HT1080 (cell line): ENCODE data around the gene MIS18A. TPM values are rescaled to one million over a fixed set of nuclear protein-coding genes. Genes with fewer than 3 reads are reported as not detected.
"Not testable (repeated sequence)": the region's sequence is repeated elsewhere in the genome, so short reads cannot be mapped to it uniquely, and the experiment has no call there.

Experiments
- DNase-seq: peaks from one replicate; pipeline ENCODE4 v3.0.0-alpha.2; 2015; ENCODE audit warnings: low read depth
- total RNA-seq: library from RNA; depleted of rRNA; stranded (reverse); fragments of >200 nt; shearing (Covaris generic); gene quantifications from 2 replicates; pipeline ENCODE4 v1.2.3, GENCODE V29; 2014

The MIS18A gene
- total RNA-seq, 1 experiment from 2014 or later: 33.7 TPM

DNA sequence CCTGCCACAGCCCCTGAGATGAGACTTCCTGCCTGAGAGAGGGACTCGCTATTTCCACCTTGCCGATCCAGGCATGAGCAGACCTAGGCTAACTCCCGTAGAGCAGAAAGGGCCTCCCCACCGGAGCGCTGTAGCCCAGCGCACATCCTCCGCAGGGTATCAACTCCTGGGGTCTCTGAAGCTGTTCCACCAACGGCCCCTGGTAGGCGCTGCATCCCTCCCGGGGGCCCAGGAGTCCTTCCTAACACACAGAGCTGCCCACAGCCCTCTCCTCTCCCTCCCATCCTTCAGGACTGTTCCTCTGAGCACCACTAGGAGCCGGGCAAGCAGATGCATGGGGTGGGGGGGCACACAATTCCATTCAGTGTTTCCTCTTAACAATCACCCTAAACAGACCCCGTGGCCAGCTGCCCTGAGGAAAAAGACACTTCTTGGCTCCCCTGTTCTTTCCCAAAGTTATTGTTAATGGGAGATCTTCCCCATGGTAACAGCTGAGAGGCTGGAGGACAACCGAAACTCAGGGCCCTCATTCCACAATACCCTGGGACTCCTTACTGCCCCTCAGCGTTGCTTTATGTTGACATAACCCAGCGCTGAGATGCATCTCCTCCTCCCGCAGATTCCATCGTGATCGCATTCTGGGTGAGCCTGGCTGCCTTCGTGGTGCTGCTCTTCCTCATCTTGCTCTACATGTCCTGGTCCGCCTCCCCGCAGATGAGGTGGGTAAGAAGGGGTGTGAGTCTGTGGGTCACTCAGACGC, 27.4 kb upstream of the MIS18A start:
- DNase-seq: no peak

DNA sequence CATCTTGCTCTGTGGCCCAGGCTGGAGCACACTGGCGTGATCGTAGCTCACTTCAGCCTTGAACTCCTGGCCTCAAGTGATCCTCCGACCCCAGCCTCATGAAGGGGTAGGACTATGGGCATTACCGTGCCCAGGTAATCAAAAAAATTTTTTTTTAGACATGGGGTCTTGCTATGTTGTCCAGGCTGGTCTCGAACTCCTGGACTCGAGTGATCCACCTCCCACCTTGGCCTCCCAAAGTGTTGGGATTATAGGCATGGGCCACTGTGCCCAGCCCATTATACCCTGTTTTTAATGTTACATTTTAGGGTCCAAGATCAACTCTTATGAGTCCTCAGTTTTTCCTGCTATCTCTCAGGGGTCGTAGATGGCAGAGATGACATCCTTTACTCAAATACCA, 26.1 kb upstream of the MIS18A start:
- DNase-seq: no peak

DNA sequence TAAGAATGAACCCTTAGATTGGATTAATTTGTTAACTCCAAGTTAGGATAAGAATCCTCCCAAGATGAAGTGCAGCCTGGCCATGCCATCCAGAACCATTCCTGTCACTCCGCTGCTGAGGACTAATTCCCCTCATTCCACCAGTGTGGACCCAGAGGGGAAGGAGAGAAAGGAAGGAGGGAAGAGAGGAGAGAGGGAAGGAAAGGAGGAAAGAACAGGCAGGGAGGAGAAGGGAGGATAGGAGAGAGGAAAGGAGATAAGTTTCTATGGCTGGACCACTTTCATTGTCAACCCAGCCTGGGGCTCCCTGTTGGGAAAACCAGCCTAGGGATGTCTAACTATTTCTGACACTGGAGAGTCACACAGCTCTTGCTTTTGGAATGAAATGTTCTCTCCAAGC, 24.5 kb upstream of the MIS18A start:
- no peak for DNase-seq

DNA sequence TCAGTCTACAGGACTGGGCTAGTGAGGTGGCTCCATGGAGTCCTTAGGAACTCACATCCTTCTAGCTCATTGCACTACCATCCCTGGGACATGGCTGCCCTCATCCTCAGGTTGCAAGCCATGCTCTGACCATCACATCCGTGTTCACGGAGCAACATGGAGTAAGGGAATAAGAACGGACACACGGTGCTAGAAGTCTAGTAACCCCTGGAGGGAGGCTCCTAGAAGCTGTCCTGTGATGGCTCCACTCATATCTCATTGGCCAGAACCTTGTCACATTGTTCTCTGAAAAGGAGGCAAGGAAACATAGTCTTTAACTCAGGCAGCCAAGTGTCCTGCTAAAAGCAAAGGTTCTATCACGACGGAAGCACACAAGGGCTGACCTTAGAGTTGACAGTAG, 23.7 kb upstream of the MIS18A start:
- DNase-seq: no peak

DNA sequence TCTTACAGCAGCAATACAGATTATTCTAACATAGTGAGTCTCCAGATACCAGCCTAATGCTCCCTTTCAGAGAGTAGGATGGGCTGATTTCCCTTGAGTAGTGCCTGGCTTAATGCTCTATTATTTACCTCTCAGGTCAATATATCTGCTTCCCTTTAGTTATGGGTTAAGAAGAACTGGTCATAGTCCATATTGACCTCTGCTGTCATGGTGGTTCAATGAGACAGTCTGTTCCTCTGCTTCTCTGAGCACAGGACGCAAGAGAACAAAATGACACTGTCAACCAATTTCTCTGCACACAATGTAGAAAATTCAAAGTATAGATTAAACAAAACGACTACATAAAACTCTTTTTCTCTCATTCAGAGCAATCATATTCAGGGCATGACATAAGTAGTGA, 22.7 kb upstream of the MIS18A start:
- DNase-seq: no peak

DNA sequence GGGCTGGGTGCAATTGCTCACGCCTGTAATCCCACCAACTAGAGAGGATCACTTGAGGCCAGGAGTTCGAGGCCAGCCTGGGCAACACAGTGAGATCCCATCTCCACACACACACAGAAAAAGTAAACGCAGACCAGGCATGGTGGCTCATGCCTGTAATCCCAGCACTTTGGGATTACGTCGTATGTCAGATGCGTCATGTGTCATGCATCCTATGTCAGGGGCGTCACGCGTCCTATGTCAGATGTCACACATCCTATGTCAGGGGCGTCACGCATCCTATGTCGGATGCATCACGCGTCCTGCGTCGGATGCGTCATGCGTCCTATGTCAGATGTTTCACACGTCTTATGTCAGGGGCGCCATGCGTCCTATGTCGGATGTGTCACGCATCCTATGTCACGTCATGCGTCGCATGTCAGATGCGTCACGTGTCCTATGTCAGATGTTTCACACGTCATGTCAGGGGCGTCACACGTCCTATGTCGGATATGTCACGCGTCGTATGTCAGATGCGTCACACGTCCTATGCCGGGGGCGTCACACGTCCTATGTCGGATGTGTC, 21.4 kb upstream of the MIS18A start:
- DNase-seq: no peak

DNA sequence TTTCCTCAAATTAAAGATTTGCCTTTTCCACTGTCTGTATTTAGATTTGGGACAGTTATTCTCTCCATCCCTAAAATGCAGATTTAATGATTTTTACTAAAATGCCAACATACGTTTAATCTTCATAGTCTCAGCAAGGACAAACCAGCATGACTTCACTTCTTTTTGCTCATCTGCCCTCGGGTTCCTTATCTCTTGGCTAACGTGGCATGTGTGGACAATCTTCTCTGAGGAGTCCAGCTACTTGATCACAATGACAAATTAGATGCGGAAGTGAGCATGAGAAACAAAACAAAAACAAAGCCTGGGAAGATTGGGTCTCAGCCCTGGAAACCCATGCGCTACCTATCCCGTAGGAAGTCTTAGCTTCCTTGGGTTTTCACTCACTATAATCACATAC, 20.8 kb upstream of the MIS18A start:
- DNase-seq: no peak

DNA sequence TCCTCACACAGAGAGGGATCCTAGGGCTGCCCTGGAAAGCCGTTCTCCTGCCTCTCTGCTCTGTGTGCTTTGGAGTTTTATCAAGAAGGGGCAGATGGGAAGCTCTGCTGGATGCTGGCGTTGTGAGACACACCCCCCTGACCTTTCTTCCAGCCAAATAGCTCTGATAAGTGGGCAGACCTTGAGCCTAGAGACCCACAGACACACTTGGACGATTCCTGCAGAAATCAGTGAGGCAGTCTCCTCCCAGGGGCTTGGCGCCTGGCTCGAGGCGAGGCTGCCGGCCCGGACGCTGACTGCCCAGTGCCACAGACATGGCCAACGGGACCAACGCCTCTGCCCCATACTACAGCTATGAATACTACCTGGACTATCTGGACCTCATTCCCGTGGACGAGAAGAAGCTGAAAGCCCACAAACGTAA, 19.8 kb upstream of the MIS18A start, which contains the start of gene MRAP:
MRAP (plus strand) TSS at position 198 of the 424 bp plus-strand sequence; CDS start at position 315, 117 bp downstream.
- DNase-seq: no peak

DNA sequence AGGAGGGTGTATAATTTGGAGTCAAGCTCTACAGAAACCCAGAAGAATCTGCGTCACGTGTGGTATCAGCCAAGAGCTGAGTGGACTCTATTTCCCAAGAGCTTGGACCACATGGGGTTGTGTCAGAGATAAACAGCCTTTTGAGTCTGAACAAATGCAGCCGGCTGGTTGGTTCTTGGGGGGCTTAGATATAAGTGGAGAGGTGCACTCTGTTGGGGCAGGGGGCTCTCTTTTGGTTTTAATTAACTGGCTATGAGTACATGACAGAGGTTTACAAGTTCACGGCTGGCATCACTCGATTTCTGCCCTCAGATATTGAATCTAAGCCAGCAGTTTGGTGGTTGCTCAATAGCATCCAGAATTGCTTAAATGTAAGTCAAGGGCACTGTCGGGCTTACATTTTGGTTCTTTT, 19.3 kb upstream of the MIS18A start:
- no peak for DNase-seq

DNA sequence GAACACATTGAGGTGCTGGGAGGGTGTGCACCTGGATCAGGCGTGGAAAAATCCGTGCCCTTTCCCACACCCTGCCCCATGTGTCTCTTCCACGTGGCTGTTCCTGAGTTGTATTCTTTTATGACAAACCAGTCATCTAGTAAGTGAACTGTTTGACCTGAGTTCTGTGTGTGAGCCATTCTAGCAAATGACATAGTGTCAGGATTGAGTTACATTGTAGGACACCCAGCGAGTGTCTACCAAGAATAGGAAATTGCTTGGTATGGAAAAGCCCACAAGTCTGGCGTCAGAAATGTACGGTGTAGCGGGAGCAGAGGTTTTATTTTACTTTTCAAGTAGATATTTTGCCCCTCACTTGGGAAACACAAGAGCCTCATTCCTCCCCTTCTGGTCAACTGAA, 18.6 kb upstream of the MIS18A start:
- no peak for DNase-seq

DNA sequence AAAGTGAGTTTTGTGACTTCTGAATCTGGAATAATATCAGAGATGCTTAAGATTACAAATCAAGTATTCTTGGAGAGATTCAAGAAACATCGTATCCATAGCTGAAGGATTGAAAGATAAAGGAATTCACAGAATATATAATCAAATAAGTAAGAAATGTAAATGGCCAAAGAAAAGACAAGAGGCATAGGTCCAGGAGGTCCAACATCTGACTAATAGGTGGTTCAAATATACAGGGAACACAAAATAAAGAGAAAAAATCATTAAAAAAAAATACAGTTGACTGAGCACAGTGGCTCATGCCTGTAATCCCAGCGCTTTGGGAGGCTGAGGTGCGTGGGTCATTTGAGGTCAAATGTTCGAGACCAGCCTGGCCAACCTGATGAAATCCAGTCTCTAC, 6.6 kb upstream of the MIS18A start:
- no peak for DNase-seq

DNA sequence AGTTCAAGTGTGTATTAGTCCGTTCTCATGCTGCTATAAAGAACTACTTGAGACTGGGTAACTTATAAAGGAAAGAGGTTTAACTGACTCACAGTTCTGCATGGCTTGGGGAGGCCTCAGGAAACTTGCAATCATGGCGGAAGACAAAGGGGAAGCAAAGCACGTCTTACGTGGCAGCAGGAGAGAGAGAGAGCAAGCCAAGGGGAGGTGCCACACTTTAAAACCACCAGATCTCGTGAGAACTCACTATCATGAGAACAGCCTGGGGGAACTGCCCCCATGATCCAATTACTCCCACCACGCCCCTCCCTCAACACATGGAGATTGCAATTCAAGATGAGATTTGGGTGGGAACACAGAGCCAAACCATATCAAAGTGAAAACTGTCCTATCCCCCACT, 4.1 kb upstream of the MIS18A start:
- no peak for DNase-seq

DNA sequence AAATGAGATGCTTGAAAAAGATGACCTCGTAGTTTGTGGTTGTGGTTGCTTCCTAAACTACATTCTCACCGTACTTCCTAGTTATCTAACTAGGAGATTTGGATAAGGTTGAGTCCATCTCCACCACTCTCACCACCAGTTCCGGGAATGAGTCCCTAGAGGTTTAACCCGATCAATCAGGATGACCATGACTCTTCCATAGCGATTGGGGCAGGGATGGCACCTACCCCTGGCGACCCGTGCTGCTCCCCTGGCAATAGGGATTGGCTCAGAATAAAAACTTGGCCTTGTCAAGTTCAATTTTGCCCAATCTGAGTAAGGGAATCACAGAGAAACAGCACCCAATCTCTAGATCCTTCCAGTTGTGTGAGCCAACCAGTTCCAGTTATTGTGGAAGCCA, 2.7 kb upstream of the MIS18A start:
- no peak for DNase-seq

DNA sequence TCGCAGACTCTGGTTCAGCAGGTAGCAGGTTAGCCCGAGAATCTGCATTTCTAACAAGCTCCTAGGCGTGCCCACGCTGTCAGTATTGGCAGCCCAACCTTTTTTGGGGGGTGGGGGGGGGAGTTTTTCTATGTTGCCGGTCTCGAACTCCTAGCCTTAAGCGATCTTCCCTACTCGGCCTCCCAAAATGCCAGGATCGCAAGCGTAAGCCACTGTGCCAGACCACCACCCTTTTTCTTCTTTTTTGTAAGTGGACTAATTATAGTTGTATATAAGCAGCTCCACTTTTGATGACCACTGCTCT, 480 bp upstream of the MIS18A start:
- no peak for DNase-seq

DNA sequence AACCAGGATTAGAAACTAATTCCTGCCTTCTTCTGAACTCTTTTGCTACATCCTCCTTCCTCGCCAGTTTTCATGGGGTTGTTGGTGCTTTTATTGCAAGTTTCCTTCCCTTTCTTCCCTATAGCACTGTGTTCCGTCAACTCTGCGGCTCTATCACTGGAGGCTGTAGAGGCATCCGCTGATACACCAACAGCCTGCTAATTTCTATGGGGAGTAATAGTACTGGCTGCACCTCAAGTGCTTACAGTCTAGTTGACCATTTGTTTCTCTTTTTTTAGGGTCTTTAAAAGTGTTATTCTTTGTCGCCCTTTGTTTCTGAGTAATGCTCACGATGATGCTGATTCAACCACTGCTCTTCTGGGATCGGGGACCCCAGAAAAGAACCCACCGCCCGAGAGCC, 746 bp downstream of the MIS18A start:
- no peak for DNase-seq

DNA sequence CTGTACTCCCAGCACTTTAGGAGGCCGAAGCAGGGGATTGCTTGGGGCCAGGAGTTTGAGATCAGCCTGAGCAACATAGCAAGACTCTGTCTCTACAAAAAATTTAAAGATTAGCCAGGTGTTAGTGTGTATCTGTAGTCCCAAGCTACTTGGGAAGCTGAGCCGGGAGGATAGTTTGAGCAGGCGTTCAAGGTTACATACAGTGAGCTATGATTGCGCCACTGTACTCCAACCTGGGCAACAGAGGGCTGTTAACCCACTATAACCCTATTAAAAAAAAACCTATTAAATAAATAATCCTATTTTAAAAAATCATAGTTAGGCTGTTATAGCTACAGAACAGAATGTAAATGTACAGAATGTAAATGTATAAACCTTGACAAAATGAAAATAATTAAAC, 2.2 kb downstream of the MIS18A start:
- DNase-seq: no peak

DNA sequence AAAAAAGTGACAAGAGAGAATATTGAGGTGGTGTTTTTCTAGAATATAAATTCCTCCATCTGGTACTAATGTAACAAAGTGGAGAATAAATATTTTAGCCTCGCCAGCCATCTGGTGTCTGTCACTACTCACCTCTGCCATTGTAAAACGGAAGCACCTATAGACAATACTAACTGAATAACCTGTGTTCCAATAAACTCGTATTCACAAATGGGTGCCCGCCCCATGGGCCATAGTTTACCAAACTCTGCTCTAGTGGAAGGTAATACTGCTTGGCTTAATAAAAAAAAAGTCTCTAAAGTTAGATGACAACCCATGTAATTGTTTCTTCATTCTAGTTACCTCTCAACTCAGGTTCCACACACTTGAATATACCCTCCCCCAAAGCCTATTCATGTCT, 8.1 kb downstream of the MIS18A start:
- no peak for DNase-seq

DNA sequence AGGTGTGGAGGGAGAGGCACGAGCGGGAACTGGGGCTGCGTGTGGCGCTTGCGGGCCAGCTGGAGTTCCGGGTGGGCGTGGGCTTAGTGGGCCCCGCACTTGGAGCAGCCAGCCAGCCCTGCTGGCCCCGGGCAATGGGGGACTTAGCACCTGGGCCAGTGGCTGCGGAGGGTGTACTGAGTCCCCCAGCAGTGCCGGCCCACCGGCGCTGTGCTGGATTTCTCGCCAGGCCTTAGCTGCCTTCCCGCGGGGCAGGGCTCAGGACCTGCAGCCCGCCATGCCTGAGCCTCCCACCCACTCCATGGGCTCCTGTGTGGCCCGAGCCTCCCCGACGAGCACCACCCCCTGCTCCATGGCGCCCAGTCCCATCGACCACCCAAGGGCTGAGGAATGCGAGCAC, 13.5 kb downstream of the MIS18A start:
- not testable (repeated sequence) for DNase-seq

DNA sequence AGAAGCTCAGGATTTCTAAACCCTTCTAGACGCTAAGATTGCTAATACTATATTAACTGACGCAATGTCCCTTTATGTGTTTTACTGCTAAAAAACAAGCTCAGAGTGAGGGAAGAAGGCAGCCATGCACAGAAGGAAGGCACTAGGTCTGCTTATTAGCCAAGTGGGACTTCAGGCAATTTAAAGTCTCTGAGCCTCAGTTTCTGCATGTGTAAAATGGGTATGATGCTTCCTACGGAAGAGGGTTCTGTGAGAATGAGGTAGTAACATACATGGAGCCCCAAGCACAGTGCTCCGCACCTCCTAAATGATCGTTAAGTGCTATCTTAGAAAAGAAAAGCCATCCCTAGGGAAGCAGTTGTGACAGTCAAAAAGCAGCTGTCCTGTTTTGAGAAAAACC, 16.9 kb downstream of the MIS18A start:
- no peak for DNase-seq

DNA sequence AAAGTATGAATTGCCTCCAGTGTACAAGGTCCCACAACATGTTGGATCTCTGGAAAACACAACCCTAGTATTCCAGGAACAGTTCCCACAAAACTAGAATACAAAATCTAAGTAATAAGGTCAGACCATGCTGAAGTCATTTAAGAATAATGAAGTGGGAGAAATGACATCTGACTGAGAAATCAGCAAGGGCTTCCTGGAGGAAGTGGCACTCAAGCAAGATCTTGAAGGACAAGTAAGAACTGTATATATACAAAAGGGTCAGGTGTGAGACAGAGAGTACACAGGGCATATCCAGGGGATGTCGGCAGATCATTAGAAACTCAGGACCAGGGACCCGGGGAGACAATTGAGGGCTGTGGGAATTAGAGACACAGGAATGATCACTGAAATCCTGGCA, 18.7 kb downstream of the MIS18A start:
- no peak for DNase-seq

DNA sequence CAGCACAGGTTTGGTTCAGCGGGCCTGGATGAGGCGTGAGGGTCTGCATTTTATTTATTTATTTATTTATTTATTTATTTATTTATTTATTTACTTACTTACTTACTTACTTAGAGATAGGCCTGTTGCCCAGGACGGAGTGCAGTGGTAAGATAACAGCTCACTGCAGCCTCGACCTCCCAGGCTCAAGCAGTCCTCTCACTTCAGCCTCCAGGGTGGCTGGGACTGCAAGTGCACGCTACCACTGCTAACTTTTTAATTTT, 20.1 kb downstream of the MIS18A start:
- not testable (repeated sequence) for DNase-seq

DNA sequence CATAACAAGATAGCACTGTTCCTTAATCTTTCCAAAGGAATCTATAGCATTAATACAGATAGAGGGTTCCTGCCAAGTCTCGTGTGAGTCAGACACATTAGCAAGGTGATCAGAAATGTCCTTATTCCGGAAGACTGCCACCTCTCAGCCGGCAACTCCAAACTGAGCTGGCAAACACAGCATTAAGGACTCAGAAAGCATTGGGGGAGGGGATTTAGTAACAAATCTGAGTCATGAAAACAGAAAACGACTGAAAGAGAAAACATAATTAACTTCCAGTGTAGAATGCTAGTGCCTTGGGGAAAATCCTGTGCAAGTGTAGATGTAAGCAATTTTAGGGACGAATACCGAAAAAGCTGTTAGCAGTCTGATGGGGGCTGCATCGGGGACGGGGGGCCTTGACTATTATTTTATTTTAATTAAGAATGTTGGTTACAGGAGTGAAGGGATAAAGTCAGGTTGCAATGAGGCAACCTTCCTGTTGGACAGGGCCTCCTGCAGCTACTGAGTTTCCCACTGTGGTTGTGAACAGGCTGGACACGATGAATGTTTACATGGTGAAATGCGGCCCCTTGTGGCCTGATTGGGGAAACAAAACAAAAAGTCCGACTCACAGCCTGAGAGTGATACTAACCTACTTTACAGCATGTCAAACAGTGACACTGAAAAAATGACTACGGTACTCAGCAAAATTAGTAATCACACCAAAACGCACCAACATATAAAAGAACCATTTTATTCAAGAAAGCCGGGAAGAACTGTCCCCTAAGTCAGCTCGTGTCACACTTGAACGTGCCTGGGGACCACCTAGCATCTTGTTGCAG, 20.7 kb downstream of the MIS18A start:
- peak; percentile 73 for DNase-seq
